ENCODE results near the gene FGF14.

FGF14 gene

DNA sequence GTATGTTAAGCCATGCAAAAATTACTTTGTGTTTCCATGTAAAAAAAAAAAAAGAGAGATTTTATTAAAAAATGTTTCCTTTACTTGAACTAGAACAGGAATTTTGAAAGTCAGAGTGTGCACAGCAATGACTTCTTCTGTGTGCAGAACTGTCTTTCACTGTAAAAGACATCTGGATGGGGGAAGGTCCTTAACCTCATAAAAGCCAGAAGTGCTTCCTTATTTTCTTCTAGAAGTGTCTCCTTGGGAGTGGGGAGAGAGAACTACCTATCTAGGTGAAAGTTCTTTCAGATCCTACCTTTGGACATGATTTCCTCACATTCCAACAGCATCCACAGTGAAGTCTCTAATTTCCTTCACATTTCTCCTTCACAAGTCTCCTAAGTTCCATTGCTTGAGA lies 360.3 kb downstream of the FGF14 start:
- DNase-seq (ENCODE audit: low read depth) = no peak
- no peak overlapping the region for H3K4me3 ChIP-seq (ENCODE audit: low read length)
- TF ChIP-seq, protein P1, sequence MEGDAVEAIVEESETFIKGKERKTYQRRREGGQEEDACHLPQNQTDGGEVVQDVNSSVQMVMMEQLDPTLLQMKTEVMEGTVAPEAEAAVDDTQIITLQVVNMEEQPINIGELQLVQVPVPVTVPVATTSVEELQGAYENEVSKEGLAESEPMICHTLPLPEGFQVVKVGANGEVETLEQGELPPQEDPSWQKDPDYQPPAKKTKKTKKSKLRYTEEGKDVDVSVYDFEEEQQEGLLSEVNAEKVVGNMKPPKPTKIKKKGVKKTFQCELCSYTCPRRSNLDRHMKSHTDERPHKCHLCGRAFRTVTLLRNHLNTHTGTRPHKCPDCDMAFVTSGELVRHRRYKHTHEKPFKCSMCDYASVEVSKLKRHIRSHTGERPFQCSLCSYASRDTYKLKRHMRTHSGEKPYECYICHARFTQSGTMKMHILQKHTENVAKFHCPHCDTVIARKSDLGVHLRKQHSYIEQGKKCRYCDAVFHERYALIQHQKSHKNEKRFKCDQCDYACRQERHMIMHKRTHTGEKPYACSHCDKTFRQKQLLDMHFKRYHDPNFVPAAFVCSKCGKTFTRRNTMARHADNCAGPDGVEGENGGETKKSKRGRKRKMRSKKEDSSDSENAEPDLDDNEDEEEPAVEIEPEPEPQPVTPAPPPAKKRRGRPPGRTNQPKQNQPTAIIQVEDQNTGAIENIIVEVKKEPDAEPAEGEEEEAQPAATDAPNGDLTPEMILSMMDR (conservative IDR thresholded peaks at IDR 0.05; ENCODE audit: low read length) = no peak

DNA sequence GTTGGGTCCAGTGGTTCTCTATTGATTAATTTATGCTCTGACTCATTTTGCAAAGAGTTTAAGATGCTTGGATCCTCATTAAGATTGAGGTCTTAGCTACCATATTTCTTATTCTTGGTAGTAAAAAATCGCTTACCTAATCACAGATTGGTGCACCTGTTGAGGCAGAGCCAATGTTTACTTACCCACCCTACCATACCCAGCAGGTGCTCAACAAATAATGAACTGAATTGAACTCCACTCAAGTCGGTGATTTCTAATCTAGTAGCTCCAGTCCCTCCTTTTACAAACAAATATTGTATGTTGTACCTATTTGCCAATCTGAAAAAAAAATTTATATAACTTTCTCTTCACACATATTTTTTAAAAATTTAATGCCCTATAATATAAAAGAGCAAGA lies 361.0 kb downstream of the FGF14 start:
- no peak overlapping the region for H3K4me3 ChIP-seq (ENCODE audit: low read length)
- TF ChIP-seq, protein P1 (conservative IDR thresholded peaks at IDR 0.05; ENCODE audit: low read length) = no peak
- no peak for DNase-seq (ENCODE audit: low read depth)

DNA sequence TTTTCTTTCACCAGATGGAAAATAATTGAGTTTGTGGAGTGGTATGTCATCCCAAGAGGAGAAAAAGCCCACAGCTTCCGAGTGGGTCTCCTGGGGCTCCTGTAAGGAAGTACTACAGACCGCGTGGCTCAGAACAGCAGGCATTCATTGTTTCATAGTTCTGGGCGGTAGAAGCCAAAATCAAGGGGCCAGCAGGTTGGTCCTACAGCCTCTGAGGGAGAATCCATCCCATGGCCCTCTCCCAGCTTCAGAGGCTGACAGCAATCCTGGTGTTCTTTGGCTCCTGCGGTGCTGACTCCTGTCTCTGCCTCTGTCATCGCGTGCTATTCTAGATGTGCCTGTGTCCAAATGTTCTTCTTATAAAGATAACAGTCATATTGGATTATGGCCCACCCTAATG lies 362.6 kb downstream of the FGF14 start:
- no peak overlapping the region for H3K4me3 ChIP-seq (ENCODE audit: low read length)
- TF ChIP-seq, protein P1 (conservative IDR thresholded peaks at IDR 0.05; ENCODE audit: low read length) = no peak
- no peak for DNase-seq (ENCODE audit: low read depth)

DNA sequence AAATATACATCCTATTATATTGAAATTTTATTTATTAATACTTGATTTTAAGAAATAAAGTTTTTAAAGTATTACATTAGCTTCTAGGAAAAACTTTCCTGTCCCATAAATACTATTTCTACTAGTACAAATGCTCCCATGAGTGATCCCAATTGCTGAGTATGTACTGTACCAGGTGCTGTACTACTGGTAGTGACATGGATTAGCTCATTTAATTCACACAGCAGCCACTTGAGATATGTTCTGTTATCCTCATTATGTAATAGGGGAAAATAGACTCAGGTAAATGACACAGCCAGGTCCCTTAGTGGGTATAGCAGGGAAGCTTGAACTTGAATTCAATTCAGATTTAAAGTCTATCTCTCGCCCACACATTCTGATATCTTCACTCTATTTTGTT lies 363.1 kb downstream of the FGF14 start:
- DNase-seq (ENCODE audit: low read depth) = no peak
- H3K4me3 ChIP-seq (ENCODE audit: low read length) = no peak overlapping the region
- TF ChIP-seq, protein P1 (conservative IDR thresholded peaks at IDR 0.05; ENCODE audit: low read length) = no peak

DNA sequence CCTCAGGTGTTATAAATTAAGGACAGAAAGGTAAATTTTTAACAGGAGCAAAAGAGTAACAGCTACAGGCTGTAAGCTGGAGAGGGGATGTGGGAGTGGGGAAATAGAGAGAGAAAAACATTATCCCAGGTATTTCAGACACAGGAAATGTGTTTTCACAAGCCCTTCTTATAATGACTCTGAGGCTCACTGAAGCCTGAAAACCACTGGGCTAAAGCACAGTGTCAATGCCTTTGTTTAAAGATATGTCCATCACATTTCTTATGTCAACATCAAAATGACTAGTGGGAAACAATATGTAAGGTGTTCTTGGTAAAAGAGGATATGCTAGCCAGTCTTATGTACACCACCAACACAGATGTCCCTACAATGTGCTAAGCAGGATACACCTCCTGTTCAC lies 365.9 kb downstream of the FGF14 start:
- TF ChIP-seq, protein P1 (conservative IDR thresholded peaks at IDR 0.05; ENCODE audit: low read length) = no peak
- no peak overlapping the region for H3K4me3 ChIP-seq (ENCODE audit: low read length)
- DNase-seq (ENCODE audit: low read depth) = no peak

DNA sequence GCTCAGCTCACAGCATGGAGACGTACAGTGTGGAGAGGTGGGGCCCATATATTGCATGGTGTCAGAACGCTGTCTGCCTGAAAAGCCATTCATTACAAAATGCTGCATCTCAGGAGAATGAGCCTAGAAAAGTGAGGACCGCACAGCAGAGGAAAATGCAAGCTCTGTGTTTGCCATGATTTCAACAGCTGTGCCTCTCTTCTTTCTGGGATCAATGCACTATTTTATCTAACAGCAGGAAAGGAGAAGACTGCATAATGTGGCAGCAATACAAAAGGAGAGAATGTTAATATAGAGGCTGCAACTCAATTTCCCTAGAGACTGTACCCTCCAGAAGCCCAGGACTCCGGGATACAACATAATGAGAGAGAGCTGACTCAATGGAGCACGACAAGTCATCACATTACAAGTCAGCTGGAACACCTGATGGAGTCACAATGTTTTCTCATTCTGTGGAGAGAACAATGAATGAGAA lies 368.0 kb downstream of the FGF14 start:
- TF ChIP-seq, protein P1 (conservative IDR thresholded peaks at IDR 0.05; ENCODE audit: low read length) = no peak
- DNase-seq (ENCODE audit: low read depth) = no peak
- no peak overlapping the region for H3K4me3 ChIP-seq (ENCODE audit: low read length)

DNA sequence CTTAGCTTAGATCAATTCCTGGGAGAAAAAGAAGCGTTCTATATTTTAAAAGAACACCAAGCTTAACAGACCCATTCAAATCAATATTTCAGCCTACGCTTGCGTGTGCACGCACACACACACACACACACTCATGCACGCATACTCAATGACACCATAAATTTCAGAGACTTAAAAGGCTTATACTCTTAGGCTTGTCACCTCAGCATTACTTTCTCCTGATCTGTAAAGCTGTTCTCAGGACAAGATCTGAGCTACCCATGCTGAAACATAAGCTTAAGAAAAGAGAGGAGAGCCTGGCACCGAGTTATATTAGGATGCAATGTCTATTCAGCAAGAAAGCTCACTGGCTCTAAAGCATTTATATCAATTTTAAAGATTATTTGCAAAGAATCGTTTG lies 368.5 kb downstream of the FGF14 start:
- TF ChIP-seq, protein P1 (conservative IDR thresholded peaks at IDR 0.05; ENCODE audit: low read length) = no peak
- no peak for DNase-seq (ENCODE audit: low read depth)
- no peak overlapping the region for H3K4me3 ChIP-seq (ENCODE audit: low read length)
